GM23338 (cell line): ENCODE results near the gene SMYD3. TPM values are rescaled to one million over a fixed set of nuclear protein-coding genes. Genes with fewer than 3 reads are reported as not detected.

Experiments
- ATAC-seq: fragments of 200-7000 bp; cut with Tn5 transposase; 3 replicates; pipeline ENCODE4 v1.9.1; 2020
- DNase-seq: peaks from one replicate; pipeline ENCODE4 v3.0.0-alpha.2; 2015; ENCODE audit warnings: low spot score
- H2AFZ ChIP-seq: fragments of 200-600 bp; sonication (generic); 2 replicates; pipeline ENCODE4 v1.8.0; 2016; ENCODE audit warnings: antibody characterized with exemption, mild to moderate bottlenecking, moderate library complexity
- H3F3A ChIP-seq: fragments of 200-600 bp; sonication (generic); replicated peaks from 2 replicates; pipeline ENCODE4 v1.8.0; 2017; ENCODE audit warnings: antibody characterized with exemption, mixed run types, low read depth
- H3K27ac ChIP-seq: fragments of 200-600 bp; sonication (generic); 2 replicates; pipeline ENCODE4 v1.6.1; 2016; ENCODE audit warnings: low read depth
- H3K27me3 ChIP-seq: fragments of 200-600 bp; sonication (generic); 2 replicates; pipeline ENCODE4 v1.8.0; 2016; ENCODE audit warnings: mild to moderate bottlenecking, mixed run types, moderate library complexity; ENCODE audit not compliant: insufficient read depth
- H3K36me3 ChIP-seq: fragments of 200-600 bp; sonication (generic); 2 replicates; pipeline ENCODE4 v1.8.0; 2016; ENCODE audit warnings: mild to moderate bottlenecking; ENCODE audit not compliant: insufficient read depth
- H3K4me1 ChIP-seq: fragments of 200-600 bp; sonication (generic); 2 replicates; pipeline ENCODE4 v1.8.0; 2016; ENCODE audit warnings: mild to moderate bottlenecking, moderate library complexity; ENCODE audit not compliant: insufficient read depth
- H3K4me2 ChIP-seq: fragments of 200-600 bp; sonication (generic); 2 replicates; pipeline ENCODE4 v1.7.1; 2017; ENCODE audit warnings: mixed run types
- H3K4me3 ChIP-seq: fragments of 200-600 bp; sonication (generic); 2 replicates; pipeline ENCODE4 v1.6.1; 2016; ENCODE audit warnings: mixed run types
- H3K79me2 ChIP-seq: fragments of 200-600 bp; sonication (generic); replicated peaks from 2 replicates; pipeline ENCODE4 v1.8.0; 2017; ENCODE audit warnings: mild to moderate bottlenecking; ENCODE audit not compliant: insufficient read depth
- H3K9me2 ChIP-seq: fragments of 200-600 bp; sonication (generic); 2 replicates; pipeline ENCODE4 v1.8.0; 2017; ENCODE audit not compliant: insufficient read depth
- H4K20me1 ChIP-seq: fragments of 200-600 bp; sonication (generic); replicated peaks from 2 replicates; pipeline ENCODE4 v1.8.0; 2017; ENCODE audit warnings: mild to moderate bottlenecking; ENCODE audit not compliant: insufficient read depth
- H3K27ac Mint-ChIP-seq: 2 replicates; pipeline ENCODE4 v1.8.0; 2020; ENCODE audit warnings: inconsistent platforms, mild to moderate bottlenecking, moderate library complexity, mixed read lengths
- H3K27me3 Mint-ChIP-seq: 3 replicates; pipeline ENCODE4 v1.8.0; 2022; ENCODE audit warnings: low read depth, mild to moderate bottlenecking, moderate library complexity, mixed read lengths, inconsistent platforms; ENCODE audit not compliant: insufficient read depth, poor library complexity
- H3K36me3 Mint-ChIP-seq: 3 replicates; pipeline ENCODE4 v1.8.0; 2021; ENCODE audit warnings: low read depth, mild to moderate bottlenecking, inconsistent platforms, moderate library complexity, mixed read lengths
- H3K4me1 Mint-ChIP-seq: 3 replicates; pipeline ENCODE4 v1.8.0; 2020; ENCODE audit warnings: mild to moderate bottlenecking, inconsistent platforms, mixed read lengths
- H3K4me3 Mint-ChIP-seq: 3 replicates; pipeline ENCODE4 v1.8.0; 2021; ENCODE audit warnings: moderate library complexity, mild to moderate bottlenecking, inconsistent platforms, mixed read lengths
- H3K9me3 Mint-ChIP-seq: 3 replicates; pipeline ENCODE4 v1.8.0; 2020; ENCODE audit warnings: moderate library complexity, mild to moderate bottlenecking, inconsistent platforms, mixed read lengths
- CREB1 ChIP-seq: fragments of 250-450 bp; sonication (Bioruptor Pico); IDR thresholded peaks from 2 replicates; pipeline ENCODE4 v1.5.0; 2020; ENCODE audit warnings: low read depth, mild to moderate bottlenecking, moderate library complexity
- EZH2 ChIP-seq: fragments of 200-600 bp; sonication (generic); IDR thresholded peaks from one replicate; pipeline ENCODE4 v1.8.0; 2017; ENCODE audit warnings: antibody characterized with exemption, mild to moderate bottlenecking, low read depth; ENCODE audit not compliant: unreplicated experiment
- EZH2phosphoT487 ChIP-seq: fragments of 200-600 bp; sonication (generic); IDR thresholded peaks from one replicate; pipeline ENCODE4 v1.8.1; 2018; ENCODE audit warnings: antibody characterized with exemption; ENCODE audit not compliant: unreplicated experiment
- JUNB ChIP-seq: IDR thresholded peaks from one replicate; pipeline ENCODE4 v1.6.1; 2016; ENCODE audit warnings: antibody characterized with exemption; ENCODE audit not compliant: unreplicated experiment
- NANOG ChIP-seq: IDR thresholded peaks from 2 replicates; pipeline ENCODE4 v1.6.1; 2016; ENCODE audit warnings: antibody characterized with exemption, borderline replicate concordance
- POLR2AphosphoS5 ChIP-seq: IDR thresholded peaks from 2 replicates; pipeline ENCODE4 v1.6.1; 2016; ENCODE audit warnings: antibody characterized with exemption, low read depth
- REST ChIP-seq: IDR thresholded peaks from one replicate; pipeline ENCODE4 v1.6.1; 2018; ENCODE audit warnings: antibody characterized with exemption; ENCODE audit not compliant: unreplicated experiment
- STAT1 ChIP-seq: IDR thresholded peaks from one replicate; pipeline ENCODE4 v1.6.1; 2016; ENCODE audit warnings: antibody characterized with exemption; ENCODE audit not compliant: unreplicated experiment
- ZNF114 ChIP-seq: fragments of 250-450 bp; sonication (Bioruptor Pico); IDR thresholded peaks from 2 replicates; pipeline ENCODE4 v1.5.0; 2020; ENCODE audit warnings: mild to moderate bottlenecking, moderate library complexity
- polyA plus RNA-seq: library from polyadenylated mRNA; unstranded; fragments of >200 nt; fragmentation: Nextera tagmentation; extraction: Ambion mirVana; gene quantifications from 2 replicates; pipeline ENCODE4 v1.2.1, GENCODE V29; 2016
- total RNA-seq: library from RNA; depleted of rRNA; stranded (reverse); fragments of >200 nt; shearing (Covaris generic); gene quantifications from 2 replicates; pipeline ENCODE4 v1.2.3, GENCODE V29; 2014
- TF ChIP-seq, protein P1 (sequence below), 2 experiments: fragments of 200-600 bp in 1 of 2; sonication (generic) in 1 of 2; conservative IDR thresholded peaks; 2 replicates each; pipeline versions ENCODE4 v1.5.1 to v1.6.1; 2016 to 2017; ENCODE audit warnings: antibody characterized with exemption in 2 of 2, low read depth in 2 of 2, mild to moderate bottlenecking in 2 of 2, moderate library complexity in 1 of 2
- TF ChIP-seq, protein P2 (sequence below): IDR thresholded peaks from 2 replicates; pipeline ENCODE4 v1.6.1; 2016; ENCODE audit warnings: antibody characterized with exemption

SMYD3 gene
- total and polyA plus RNA-seq, 2 experiments from 2014 or later: 31.8 to 34.4 TPM

DNA sequence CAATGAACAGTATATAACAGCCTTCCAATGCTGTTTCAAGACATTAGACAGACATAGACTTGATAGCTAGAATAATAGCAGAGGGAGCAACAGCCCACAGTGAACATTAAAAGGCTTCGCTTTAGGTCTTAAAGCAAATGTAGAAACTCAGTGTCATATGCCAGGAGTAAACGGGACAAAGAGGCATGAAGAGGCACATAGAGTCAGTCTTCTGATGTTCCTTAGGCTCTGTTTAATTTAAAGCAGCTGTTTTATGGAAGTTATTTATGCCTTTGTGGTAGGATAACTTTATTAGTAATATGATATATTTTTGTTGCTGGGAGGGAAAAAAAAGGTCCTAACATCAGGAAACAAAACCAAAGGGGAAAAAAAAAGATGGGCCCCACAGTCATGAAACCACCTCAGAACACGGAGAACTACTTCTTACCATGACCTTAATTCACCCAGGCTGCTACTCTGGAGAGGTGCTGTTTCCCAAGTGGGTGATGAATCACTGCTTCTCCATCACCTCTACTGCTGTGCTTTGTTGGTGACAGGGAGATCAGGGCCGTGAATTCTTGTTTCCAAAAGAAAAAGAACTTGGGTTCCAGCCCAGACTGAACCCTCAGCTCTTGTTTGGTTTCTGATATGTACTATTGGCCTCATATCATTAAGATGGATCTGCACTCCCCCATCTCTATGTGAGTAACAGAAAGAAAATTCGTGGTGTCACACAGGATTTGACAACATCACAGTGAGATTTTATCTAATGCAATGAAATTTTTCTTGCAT is 735.4 kb downstream of the SMYD3 start (continued):
- no peak for TF ChIP-seq REST
- TF ChIP-seq CREB1 (CRISPR knock-in tag): no peak
- TF ChIP-seq POLR2AphosphoS5: no peak
- no peak for TF ChIP-seq EZH2phosphoT487
- TF ChIP-seq, protein P1, sequence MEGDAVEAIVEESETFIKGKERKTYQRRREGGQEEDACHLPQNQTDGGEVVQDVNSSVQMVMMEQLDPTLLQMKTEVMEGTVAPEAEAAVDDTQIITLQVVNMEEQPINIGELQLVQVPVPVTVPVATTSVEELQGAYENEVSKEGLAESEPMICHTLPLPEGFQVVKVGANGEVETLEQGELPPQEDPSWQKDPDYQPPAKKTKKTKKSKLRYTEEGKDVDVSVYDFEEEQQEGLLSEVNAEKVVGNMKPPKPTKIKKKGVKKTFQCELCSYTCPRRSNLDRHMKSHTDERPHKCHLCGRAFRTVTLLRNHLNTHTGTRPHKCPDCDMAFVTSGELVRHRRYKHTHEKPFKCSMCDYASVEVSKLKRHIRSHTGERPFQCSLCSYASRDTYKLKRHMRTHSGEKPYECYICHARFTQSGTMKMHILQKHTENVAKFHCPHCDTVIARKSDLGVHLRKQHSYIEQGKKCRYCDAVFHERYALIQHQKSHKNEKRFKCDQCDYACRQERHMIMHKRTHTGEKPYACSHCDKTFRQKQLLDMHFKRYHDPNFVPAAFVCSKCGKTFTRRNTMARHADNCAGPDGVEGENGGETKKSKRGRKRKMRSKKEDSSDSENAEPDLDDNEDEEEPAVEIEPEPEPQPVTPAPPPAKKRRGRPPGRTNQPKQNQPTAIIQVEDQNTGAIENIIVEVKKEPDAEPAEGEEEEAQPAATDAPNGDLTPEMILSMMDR (conservative IDR thresholded peaks at IDR 0.05; ENCODE audit: low read depth in 2 of 2): no peak

DNA sequence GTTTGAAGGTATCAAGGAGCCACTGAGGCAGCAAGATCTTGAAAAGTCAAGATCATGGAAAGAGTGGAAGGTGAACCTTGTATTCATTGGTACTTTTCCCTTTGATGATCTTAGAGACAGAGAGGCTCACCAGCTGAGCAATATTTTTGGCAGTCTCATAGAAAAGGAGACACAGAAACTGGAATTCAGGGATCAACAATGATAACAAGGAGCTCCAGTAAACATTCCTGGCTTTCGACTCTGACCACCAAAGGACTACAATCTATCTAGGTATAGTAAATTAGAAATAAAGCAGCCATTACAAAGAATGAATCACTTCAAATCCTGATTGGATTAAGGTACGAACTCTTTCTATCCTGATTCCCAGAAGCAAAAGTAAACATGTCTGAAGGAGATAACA is 736.9 kb downstream of the SMYD3 start:
- no peak for DNase-seq
- no peaks in the 10 kb centered on the region for H3K9me3 Mint-ChIP-seq
- Histone ChIP-seq H3K27me3 (no peaks in the 10 kb centered on the region), H3K4me3 (no peak overlapping the region), H3K27ac (no peak overlapping the region), H3K4me1 (no peaks in the 10 kb centered on the region), H4K20me1 (no peaks in the 10 kb centered on the region), H3K9me2 (no peaks in the 10 kb centered on the region), H3F3A (no peaks in the 10 kb centered on the region), H2AFZ (no peak overlapping the region), H3K36me3 (no peaks in the 10 kb centered on the region), H3K4me2 (no peak overlapping the region), H3K79me2 (no peaks in the 10 kb centered on the region)
- H3K27me3 Mint-ChIP-seq: peaks cover 3% of the 10 kb centered on the region
- no peaks in the 10 kb centered on the region for H3K36me3 Mint-ChIP-seq
- no peak overlapping the region for H3K27ac Mint-ChIP-seq
- no peaks in the 10 kb centered on the region; the same call in 2 of the 3 replicates for H3K4me1 Mint-ChIP-seq
- H3K4me3 Mint-ChIP-seq: no peak overlapping the region
- no peak for ATAC-seq
- no peak for TF ChIP-seq ZNF114 (CRISPR knock-in tag)
- no peak for TF ChIP-seq POLR2AphosphoS5
- TF ChIP-seq NANOG: no peak
- TF ChIP-seq EZH2: no peak
- TF ChIP-seq JUNB: no peak
- TF ChIP-seq, protein P2, sequence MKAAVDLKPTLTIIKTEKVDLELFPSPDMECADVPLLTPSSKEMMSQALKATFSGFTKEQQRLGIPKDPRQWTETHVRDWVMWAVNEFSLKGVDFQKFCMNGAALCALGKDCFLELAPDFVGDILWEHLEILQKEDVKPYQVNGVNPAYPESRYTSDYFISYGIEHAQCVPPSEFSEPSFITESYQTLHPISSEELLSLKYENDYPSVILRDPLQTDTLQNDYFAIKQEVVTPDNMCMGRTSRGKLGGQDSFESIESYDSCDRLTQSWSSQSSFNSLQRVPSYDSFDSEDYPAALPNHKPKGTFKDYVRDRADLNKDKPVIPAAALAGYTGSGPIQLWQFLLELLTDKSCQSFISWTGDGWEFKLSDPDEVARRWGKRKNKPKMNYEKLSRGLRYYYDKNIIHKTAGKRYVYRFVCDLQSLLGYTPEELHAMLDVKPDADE: no peak
- no peak for TF ChIP-seq EZH2phosphoT487
- TF ChIP-seq STAT1: no peak
